Measurements from ENCODE around the gene SPTLC1. TPM values are rescaled to one million over a fixed set of nuclear protein-coding genes. Genes with fewer than 3 reads are reported as not detected.
A peak's percentile ranks its signal among the peaks of the same experiment; 100 is the strongest.
"Not testable (repeated sequence)": the region's sequence is repeated elsewhere in the genome, so short reads cannot be mapped to it uniquely, and the experiment has no call there.

Gene SPTLC1
- total RNA-seq, 2 experiments from 2014 or later, result 51.2 to 59.2 TPM

GRCh38 chr9:92150501-92151470 is 35.6 kb upstream of the SPTLC1 start:
- DNase-seq; H3K4me3 Mint-ChIP-seq; H3K27ac Mint-ChIP-seq; H3K36me3 Mint-ChIP-seq (ENCODE audit: low read depth); H3K9me3 Mint-ChIP-seq; POLR2A ChIA-PET: not testable (repeated sequence)
- Mint-ChIP-seq H3K27me3 (peaks cover 12% of the 10 kb centered on the region), H3K4me1 (peaks cover 15% of the 10 kb centered on the region)
- CTCF ChIA-PET, result interaction anchor here (0.6 to 0.9 kb wide), 3 partner anchors 12 to 148 kb away, joined by 4 to 10 read pairs (median 4); no protein-coding TSS in a partner anchor

- Mint-ChIP-seq H3K27me3 (peaks cover 19% of the 10 kb centered on the region), H3K4me3 (no peak overlapping the region), H3K4me1 (peaks cover 19% of the 10 kb centered on the region), H3K36me3 (ENCODE audit: low read depth) (peaks cover 2% of the 10 kb centered on the region), H3K9me3 (no peaks in the 10 kb centered on the region), H3K27ac (no peak overlapping the region)
- no peak for DNase-seq
- ChIA-PET POLR2A (no interaction called here), CTCF (interaction anchor here (0.7 to 2.5 kb wide), 3 partner anchors 10 to 95 kb away, joined by 3 to 11 read pairs (median 3); no protein-coding TSS in a partner anchor)
Observed at GRCh38 chr9:92147852-92148180, 32.6 kb upstream of the SPTLC1 start.

- ChIA-PET CTCF (interaction anchor here (0.7 to 2.5 kb wide), 3 partner anchors 9 to 95 kb away, joined by 3 to 11 read pairs (median 3); no protein-coding TSS in a partner anchor), POLR2A (no interaction called here)
- H3K27me3 Mint-ChIP-seq, result peaks cover 23% of the 10 kb centered on the region
- no peak overlapping the region for H3K4me3 Mint-ChIP-seq
- no peaks in the 10 kb centered on the region for H3K9me3 Mint-ChIP-seq
- H3K27ac Mint-ChIP-seq, result peak overlapping the region; percentile 51
- H3K4me1 Mint-ChIP-seq, result peaks cover 19% of the 10 kb centered on the region
- DNase-seq, result no peak
- peaks cover 2% of the 10 kb centered on the region for H3K36me3 Mint-ChIP-seq (ENCODE audit: low read depth)
Observed at GRCh38 chr9:92147030-92147851, 32.0 kb upstream of the SPTLC1 start.

- CTCF ChIA-PET, result interaction anchor here (2.5 kb wide), 1 partner anchor 8 kb away, joined by 11 read pairs; no protein-coding TSS in a partner anchor
- peaks cover 27% of the 10 kb centered on the region for H3K27me3 Mint-ChIP-seq
- POLR2A ChIA-PET, result no interaction called here
- DNase-seq, result no peak
- peaks cover 19% of the 10 kb centered on the region for H3K4me1 Mint-ChIP-seq
- no peaks in the 10 kb centered on the region for H3K9me3 Mint-ChIP-seq
- peaks cover 2% of the 10 kb centered on the region for H3K36me3 Mint-ChIP-seq (ENCODE audit: low read depth)
- H3K27ac Mint-ChIP-seq, result peak overlapping the region; percentile 64
- no peak overlapping the region for H3K4me3 Mint-ChIP-seq
Observed at GRCh38 chr9:92146610-92147009, 31.4 kb upstream of the SPTLC1 start.

GRCh38 chr9:92145784-92146183 is 30.6 kb upstream of the SPTLC1 start:
- not testable (repeated sequence) for H3K9me3 Mint-ChIP-seq
- CTCF ChIA-PET, result interaction anchor here (2.5 kb wide), 1 partner anchor 8 kb away, joined by 11 read pairs; no protein-coding TSS in a partner anchor

GRCh38 chr9:92142329-92142728 is 27.1 kb upstream of the SPTLC1 start:
- Mint-ChIP-seq H3K36me3 (ENCODE audit: low read depth) (peaks cover 2% of the 10 kb centered on the region), H3K27me3 (peaks cover 31% of the 10 kb centered on the region), H3K27ac (no peak overlapping the region), H3K4me1 (peaks cover 23% of the 10 kb centered on the region), H3K9me3 (no peaks in the 10 kb centered on the region), H3K4me3 (no peak overlapping the region)
- ChIA-PET CTCF (no interaction called here), POLR2A (no interaction called here)
- no peak for DNase-seq

More at GRCh38 chr9:92145784-92146183, 30.6 kb upstream of the SPTLC1 start:
- POLR2A ChIA-PET; H3K27ac Mint-ChIP-seq; DNase-seq; H3K4me3 Mint-ChIP-seq; H3K36me3 Mint-ChIP-seq (ENCODE audit: low read depth): not testable (repeated sequence)
- Mint-ChIP-seq H3K27me3 (peaks cover 32% of the 10 kb centered on the region), H3K4me1 (peaks cover 22% of the 10 kb centered on the region)

GRCh38 chr9:92141144-92142129 is 26.2 kb upstream of the SPTLC1 start:
- Mint-ChIP-seq H3K27me3 (peaks cover 31% of the 10 kb centered on the region), H3K36me3 (ENCODE audit: low read depth) (peaks cover 2% of the 10 kb centered on the region), H3K4me1 (peaks cover 16% of the 10 kb centered on the region), H3K9me3 (no peaks in the 10 kb centered on the region), H3K4me3 (peak overlapping the region; percentile 44), H3K27ac (no peak overlapping the region)
- POLR2A ChIA-PET, result no interaction called here
- CTCF ChIA-PET, result interaction anchor here (1.0 to 4.6 kb wide), 10 partner anchors 18 to 650 kb away, joined by 3 to 26 read pairs (median 4); partner anchors contain the start of gene CENPP
- no peak for DNase-seq

GRCh38 chr9:92140754-92141143 is 25.5 kb upstream of the SPTLC1 start:
- no peak overlapping the region for H3K27ac Mint-ChIP-seq
- H3K36me3 Mint-ChIP-seq (ENCODE audit: low read depth), result peaks cover under 1% of the 10 kb centered on the region
- no peak for DNase-seq
- CTCF ChIA-PET, result interaction anchor here (0.6 to 4.6 kb wide), 17 partner anchors 16 to 650 kb away, joined by 3 to 26 read pairs (median 3); partner anchors contain the start of gene CENPP
- POLR2A ChIA-PET, result interaction anchor here (0.6 kb wide), 1 partner anchor 247 kb away, joined by 3 read pairs; no protein-coding TSS in a partner anchor
- H3K27me3 Mint-ChIP-seq, result peaks cover 30% of the 10 kb centered on the region
- H3K4me1 Mint-ChIP-seq, result peaks cover 13% of the 10 kb centered on the region
- no peaks in the 10 kb centered on the region for H3K9me3 Mint-ChIP-seq
- H3K4me3 Mint-ChIP-seq, result peak overlapping the region; percentile 44

GRCh38 chr9:92140074-92140753 is 25.0 kb upstream of the SPTLC1 start:
- peak; percentile 73 for DNase-seq
- no peak overlapping the region for H3K27ac Mint-ChIP-seq
- POLR2A ChIA-PET, result interaction anchor here (0.6 kb wide), 1 partner anchor 248 kb away, joined by 3 read pairs; no protein-coding TSS in a partner anchor
- H3K9me3 Mint-ChIP-seq, result no peaks in the 10 kb centered on the region
- no peak overlapping the region for H3K4me3 Mint-ChIP-seq
- H3K27me3 Mint-ChIP-seq, result peaks cover 29% of the 10 kb centered on the region
- no peaks in the 10 kb centered on the region for H3K36me3 Mint-ChIP-seq (ENCODE audit: low read depth)
- CTCF ChIA-PET, result interaction anchor here (0.6 to 4.6 kb wide), 23 partner anchors 9 to 651 kb away, joined by 3 to 26 read pairs (median 3); partner anchors contain the start of gene CENPP
- peaks cover 8% of the 10 kb centered on the region for H3K4me1 Mint-ChIP-seq

- POLR2A ChIA-PET; H3K27ac Mint-ChIP-seq; H3K4me3 Mint-ChIP-seq; H3K36me3 Mint-ChIP-seq (ENCODE audit: low read depth); DNase-seq; H3K9me3 Mint-ChIP-seq: not testable (repeated sequence)
- Mint-ChIP-seq H3K4me1 (peaks cover 11% of the 10 kb centered on the region), H3K27me3 (peaks cover 29% of the 10 kb centered on the region)
- CTCF ChIA-PET, result interaction anchor here (0.6 to 4.6 kb wide), 19 partner anchors 8 to 652 kb away, joined by 3 to 26 read pairs (median 4); no protein-coding TSS in a partner anchor
Observed at GRCh38 chr9:92138960-92139540, 23.8 kb upstream of the SPTLC1 start.

Data from activated CD4-positive, alpha-beta T cell treated with anti-CD3 and anti-CD28 coated beads, Interleukin-2, amount 10 ng/mL, durations not matched to agents 7 days and 5 days (primary cell).